ENCODE measurements around the gene IPMK.

The IPMK gene

GRCh38 chr10:58152673-58153263, 114.9 kb downstream of the IPMK start:
- peak in 1 of 2 experiments; percentile 44 for DNase-seq

- no peak for DNase-seq
Observed at GRCh38 chr10:58150290-58150689, 117.4 kb downstream of the IPMK start.

GRCh38 chr10:58143944-58144343, 123.8 kb downstream of the IPMK start:
- no peak for DNase-seq
